GM12878 (cell line): ENCODE results near the gene NUB1. TPM values are rescaled to one million over a fixed set of nuclear protein-coding genes. Genes with fewer than 3 reads are reported as not detected.

Experiments used
- ATAC-seq: fragments of 200-7000 bp; cut with Tn5 transposase; 3 replicates; pipeline ENCODE4 v1.9.1; 2020; ENCODE audit warnings: mild to moderate bottlenecking, moderate library complexity
- BruUV-seq: library from RNA; stranded (reverse); fragments of 400-500 nt; replicated peaks from 2 replicates; lab custom pipeline; 2021; lab: Mats Ljungman, UMichigan
- CTCF ChIA-PET: fragments of 300-600 bp; sonication (Branson Sonifier 250); formaldehyde crosslinking; extraction: SDS; loops from one replicate; lab custom pipeline; 2021; ENCODE audit warnings: inconsistent platforms; lab: Yijun Ruan, JAX
- POLR2A ChIA-PET: fragments of 350-600 bp; formaldehyde crosslinking; extraction: SDS; loops from one replicate; lab custom pipeline; 2021; ENCODE audit warnings: inconsistent platforms; lab: Charles Lee
- RAD21 ChIA-PET: fragments of 300-600 bp; sonication (Branson Sonifier 250); formaldehyde crosslinking; loops from one replicate; lab custom pipeline; 2023; ENCODE audit warnings: antibody characterized with exemption; ENCODE audit not compliant: unreplicated experiment; lab: Charles Lee
- SMC1A ChIA-PET: fragments of 300-600 bp; sonication (Branson Sonifier 250); formaldehyde crosslinking; loops from one replicate; lab custom pipeline; 2023; ENCODE audit not compliant: unreplicated experiment, uncharacterized antibody; lab: Charles Lee
- DNase-seq: peaks from one replicate; pipeline ENCODE4 v3.0.0-alpha.2; 2011; ENCODE audit warnings: low read depth, low spot score
- FAIRE-seq: peaks from 3 replicates; lab custom pipeline; 2011; peaks lifted over from hg19 to GRCh38; lab: Jason Lieb, UNC
- H2AFZ ChIP-seq: 2 replicates; pipeline ENCODE4 v1.6.0; 2011; ENCODE audit warnings: low read depth, low read length, control low read depth; ENCODE audit not compliant: control insufficient read depth
- H3K27ac ChIP-seq: 2 replicates; pipeline ENCODE4 v1.5.1; 2011; ENCODE audit warnings: control low read depth; ENCODE audit not compliant: control insufficient read depth, insufficient read depth
- H3K27me3 ChIP-seq, 2 experiments: replicated peaks in 1 of 2; 2 replicates each; pipeline versions ENCODE4 v1.6.0 to v1.6.1; 2011; ENCODE audit warnings: low read length in 1 of 2; ENCODE audit not compliant: control insufficient read depth in 2 of 2, insufficient read depth in 2 of 2
- H3K36me3 ChIP-seq, 2 experiments: 2 replicates each; pipeline ENCODE4 v1.5.1; 2011; ENCODE audit warnings: low read length in 1 of 2; ENCODE audit not compliant: control insufficient read depth in 2 of 2, insufficient read depth in 2 of 2
- H3K4me1 ChIP-seq: 2 replicates; pipeline ENCODE4 v1.6.1; 2011; ENCODE audit warnings: mild to moderate bottlenecking, low read length, moderate library complexity, mixed read lengths; ENCODE audit not compliant: control insufficient read depth, insufficient read depth
- H3K4me2 ChIP-seq: 2 replicates; pipeline ENCODE4 v1.6.0; 2011; ENCODE audit warnings: control low read depth; ENCODE audit not compliant: control insufficient read depth, insufficient read depth
- H3K4me3 ChIP-seq: fragments of 200-600 bp; sonication (generic); 2 replicates; pipeline ENCODE4 v1.5.1; 2016
- H3K79me2 ChIP-seq: 2 replicates; pipeline ENCODE4 v1.6.0; 2011; ENCODE audit warnings: low read length; ENCODE audit not compliant: control insufficient read depth, insufficient read depth
- H3K9ac ChIP-seq: 2 replicates; pipeline ENCODE4 v1.8.0; 2011; ENCODE audit warnings: low read length, control low read depth, mixed read lengths; ENCODE audit not compliant: control insufficient read depth, insufficient read depth
- H3K9me3 ChIP-seq: replicated peaks from 3 replicates; pipeline ENCODE4 v1.5.1; 2011; ENCODE audit warnings: mild to moderate bottlenecking, low read length; ENCODE audit not compliant: control insufficient read depth, insufficient read depth
- H4K20me1 ChIP-seq: 2 replicates; pipeline ENCODE4 v1.6.0; 2011; ENCODE audit not compliant: control insufficient read depth, insufficient read depth
- ASH2L ChIP-seq: fragments of 300-600, 200-600 bp; sonication (generic); IDR thresholded peaks from 2 replicates; pipeline ENCODE4 v1.6.1; 2017; ENCODE audit warnings: low read depth, mild to moderate bottlenecking, borderline replicate concordance
- CEBPB ChIP-seq, 2 experiments: fragments of 150-350 bp in 1 of 2; IDR thresholded peaks; 2 replicates each; pipeline ENCODE4 v1.6.1; 2012 to 2014; ENCODE audit warnings: low read depth in 2 of 2, low read length in 2 of 2, borderline replicate concordance in 1 of 2, inconsistent platforms in 1 of 2
- CHD4 ChIP-seq: fragments of 200-600 bp; sonication (generic); IDR thresholded peaks from 2 replicates; pipeline ENCODE4 v1.6.1; 2016; ENCODE audit warnings: mild to moderate bottlenecking
- FOS ChIP-seq: IDR thresholded peaks from 3 replicates; pipeline ENCODE4 v1.6.1; 2011; ENCODE audit warnings: borderline replicate concordance; ENCODE audit not compliant: insufficient read length; ENCODE audit errors: extremely low read depth
- FOXM1 ChIP-seq: IDR thresholded peaks from 2 replicates; pipeline ENCODE4 v1.6.1; 2012; ENCODE audit warnings: low read depth, mild to moderate bottlenecking, inconsistent platforms, low read length, moderate library complexity
- KAT2A ChIP-seq: conservative IDR thresholded peaks from 2 replicates; pipeline ENCODE4 v1.6.1; 2011; ENCODE audit warnings: low read depth, low read length; ENCODE audit not compliant: control insufficient read depth
- MEF2B ChIP-seq: fragments of 450-650 bp; IDR thresholded peaks from 2 replicates; pipeline ENCODE4 v1.6.1; 2018; ENCODE audit warnings: mild to moderate bottlenecking, moderate library complexity; ENCODE audit not compliant: partially characterized antibody, poor library complexity, severe bottlenecking
- NFYB ChIP-seq: IDR thresholded peaks from 2 replicates; pipeline ENCODE4 v1.6.1; 2011; ENCODE audit warnings: low read depth, mild to moderate bottlenecking, low read length, improper control_type of control experiment, moderate library complexity; ENCODE audit not compliant: insufficient read depth
- NR2F1 ChIP-seq: fragments of 450-650 bp; conservative IDR thresholded peaks from 2 replicates; pipeline ENCODE4 v1.6.1; 2017; ENCODE audit warnings: mild to moderate bottlenecking
- PAX5 ChIP-seq: IDR thresholded peaks from 2 replicates; pipeline ENCODE4 v1.6.1; 2011; ENCODE audit warnings: low read depth, low read length, borderline replicate concordance
- PML ChIP-seq: IDR thresholded peaks from 2 replicates; pipeline ENCODE4 v1.6.1; 2012; ENCODE audit warnings: low read length, inconsistent platforms
- POLR2A ChIP-seq: IDR thresholded peaks from 2 replicates; pipeline ENCODE4 v1.6.1; 2011; ENCODE audit warnings: low read depth, mild to moderate bottlenecking, low read length
- POU2F2 ChIP-seq: IDR thresholded peaks from 3 replicates; pipeline ENCODE4 v1.6.1; 2011; ENCODE audit warnings: low read depth, mild to moderate bottlenecking, low read length, borderline replicate concordance
- SIX5 ChIP-seq: IDR thresholded peaks from 2 replicates; pipeline ENCODE4 v1.6.1; 2011; ENCODE audit warnings: mild to moderate bottlenecking, low read depth, low read length, moderate library complexity; ENCODE audit not compliant: severe bottlenecking
- SP1 ChIP-seq: IDR thresholded peaks from one replicate; pipeline ENCODE4 v1.6.1; 2011; ENCODE audit warnings: low read depth, low read length
- SRF ChIP-seq, 2 experiments: IDR thresholded peaks; 2 replicates each; pipeline ENCODE4 v1.6.1; 2011; ENCODE audit warnings: low read depth in 2 of 2, low read length in 2 of 2, mild to moderate bottlenecking in 1 of 2, moderate library complexity in 1 of 2
- SUPT20H ChIP-seq: IDR thresholded peaks from 2 replicates; pipeline ENCODE4 v1.6.1; 2011; ENCODE audit warnings: low read depth, mild to moderate bottlenecking, low read length, moderate library complexity, borderline replicate concordance; ENCODE audit not compliant: control insufficient read depth
- TARDBP ChIP-seq: IDR thresholded peaks from 2 replicates; pipeline ENCODE4 v1.6.1; 2016; ENCODE audit warnings: borderline replicate concordance
- WRNIP1 ChIP-seq: IDR thresholded peaks from 2 replicates; pipeline ENCODE4 v1.6.1; 2011; ENCODE audit warnings: low read depth, low read length, improper control_type of control experiment, borderline replicate concordance
- YBX1 ChIP-seq: fragments of 450-650 bp; IDR thresholded peaks from 2 replicates; pipeline ENCODE4 v1.6.1; 2016; ENCODE audit warnings: antibody characterized with exemption
- ZBED1 ChIP-seq: IDR thresholded peaks from 2 replicates; pipeline ENCODE4 v1.6.1; 2016; ENCODE audit warnings: borderline replicate concordance
- ZZZ3 ChIP-seq: IDR thresholded peaks from 2 replicates; pipeline ENCODE4 v1.6.1; 2011; ENCODE audit warnings: low read depth; ENCODE audit not compliant: control insufficient read depth, insufficient read length
- WGBS: methylation state at CpG from one replicate; pipeline ENCODE4 v1.1.6; 2016; ENCODE audit warnings: low lambda C conversion rate; ENCODE audit not compliant: insufficient replicate concordance, insufficient coverage; ENCODE audit errors: missing lambda C conversion rate; 5-methylcytosine and 5-hydroxymethylcytosine counted together
- in situ Hi-C: fragments of 300-500 bp; cut with MboI; formaldehyde crosslinking; loops from 9 replicates; pipeline ENCODE4 v1.14.3; 2018; ENCODE audit warnings: mixed read lengths
- intact Hi-C: fragments of 100-400 bp; cut with micrococcal nuclease; formaldehyde crosslinking; loops from one replicate; pipeline ENCODE4 v1.14.2; 2022; ENCODE audit not compliant: unreplicated experiment
- polyA plus RNA-seq, 11 experiments: library from polyadenylated mRNA; depleted of rRNA in 4 of 11; unstranded in 6 of 11; stranded (reverse) in 5 of 11; fragments of >200 nt; fragmentation: Nextera tagmentation in 4 of 11; fragmentation: Illumina TruSeq in 1 of 11; extraction: Ambion mirVana in 4 of 11; extraction: Trizol in 1 of 11; gene quantifications; 1 replicate in 1 of 11; 2 replicates in 10 of 11; pipeline versions ENCODE4 v1.2.1 to v1.2.3, GENCODE V29; 2011 to 2016; ENCODE audit warnings: inconsistent platforms in 2 of 11, missing spikeins in 2 of 11, low read depth in 1 of 11
- total RNA-seq, 4 experiments: library from RNA; depleted of rRNA in 3 of 4; stranded (reverse); fragments of >200 nt in 3 of 4; fragmentation: Illumina TruSeq in 1 of 4; extraction: Trizol in 1 of 4; gene quantifications; 2 replicates each; pipeline versions ENCODE4 v1.2.1 to v1.2.3, GENCODE V29; 2013 to 2021
- TF ChIP-seq, protein P1 (sequence below): IDR thresholded peaks from 2 replicates; pipeline ENCODE4 v1.6.1; 2012; ENCODE audit warnings: low read length, inconsistent platforms
- TF ChIP-seq, protein P2 (sequence below): fragments of 450-650 bp; IDR thresholded peaks from 2 replicates; pipeline ENCODE4 v1.6.1; 2018; ENCODE audit warnings: borderline replicate concordance, mild to moderate bottlenecking; ENCODE audit not compliant: partially characterized antibody

The NUB1 gene
- total and polyA plus RNA-seq, 10 of the 15 experiments (the other 5 are each of a cell fraction or from before 2014, with no cell fraction given): 24.1 to 102 (median 49.0) TPM

DNA sequence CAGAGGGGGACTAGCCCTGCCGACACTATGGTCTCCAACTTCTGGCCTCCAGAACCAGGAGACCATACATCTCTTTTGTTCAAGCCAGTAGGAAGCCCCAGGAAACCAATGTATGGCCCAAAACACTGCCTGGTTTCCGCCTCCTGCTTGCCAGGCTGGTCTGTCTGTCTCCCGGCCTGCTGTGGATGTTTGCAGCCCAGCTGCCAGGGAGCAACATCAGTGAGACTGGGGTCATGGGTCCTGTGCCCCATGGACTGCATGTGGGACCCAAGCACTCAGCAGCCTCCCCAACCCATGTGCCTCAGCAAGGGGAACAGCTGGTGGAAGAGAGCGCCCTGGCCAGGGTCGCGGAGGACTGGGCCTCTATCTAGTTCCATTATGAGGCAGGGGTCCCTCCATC lies 33.4 kb upstream of the NUB1 start:
- no peaks in the 10 kb centered on the region for H4K20me1 ChIP-seq

DNA sequence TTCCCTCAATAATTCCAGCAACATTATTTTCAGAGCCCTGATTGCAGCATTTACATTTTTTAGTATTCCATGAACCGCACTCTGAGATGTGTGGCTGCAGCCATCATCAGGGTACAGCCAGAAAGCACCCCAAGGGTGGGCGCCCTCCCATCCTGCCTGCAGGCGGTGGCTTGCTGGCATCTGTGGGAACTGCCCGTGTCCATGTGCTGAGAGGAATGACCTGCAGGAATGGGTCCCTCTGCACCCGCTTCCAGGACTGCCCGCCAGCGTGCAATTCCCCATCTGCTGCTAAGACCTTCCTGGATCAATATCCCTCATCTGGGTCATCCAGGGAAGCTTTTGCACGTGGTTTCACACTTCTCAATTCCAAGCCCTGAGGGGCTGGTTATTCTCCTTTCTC lies 32.8 kb upstream of the NUB1 start:
- DNase-seq: no peak
- peaks cover 0 to under 1% of the 10 kb centered on the region in 2 experiments; a peak in 2 of 4 replicates for H3K27me3 ChIP-seq
- no peak overlapping the region for H3K9ac ChIP-seq
- SMC1A ChIA-PET: interaction anchor here (3.5 kb wide), 1 partner anchor 44 kb away, joined by 21 read pairs; no protein-coding TSS in a partner anchor
- H3K27ac ChIP-seq: no peak overlapping the region
- H3K9me3 ChIP-seq: peaks cover 2% of the 10 kb centered on the region; the same call in 2 of the 3 replicates
- H3K36me3 ChIP-seq: no peaks in the 10 kb centered on the region
- no peak overlapping the region for H3K4me2 ChIP-seq
- FAIRE-seq: no peak
- peaks cover under 1% of the 10 kb centered on the region for H3K4me1 ChIP-seq
- intact Hi-C loops: no loop called here
- 67% methylated on average over 8 of the region's 8 CpGs for WGBS
- no peak for ATAC-seq
- no peaks in the 10 kb centered on the region for H4K20me1 ChIP-seq
- RAD21 ChIA-PET: no interaction called here
- in situ Hi-C loops: no loop called here
- BruUV-seq: no TSS peak
- H3K4me3 ChIP-seq: no peak overlapping the region
- POLR2A ChIA-PET: no interaction called here
- CTCF ChIA-PET: interaction anchor here (2.2 to 4.1 kb wide), 2 partner anchors 43 to 60 kb away, joined by 6 to 46 read pairs; no protein-coding TSS in a partner anchor
- H3K79me2 ChIP-seq: no peaks in the 10 kb centered on the region
- H2AFZ ChIP-seq: no peak overlapping the region
- no peak for TF ChIP-seq SUPT20H
- TF ChIP-seq, protein P1, sequence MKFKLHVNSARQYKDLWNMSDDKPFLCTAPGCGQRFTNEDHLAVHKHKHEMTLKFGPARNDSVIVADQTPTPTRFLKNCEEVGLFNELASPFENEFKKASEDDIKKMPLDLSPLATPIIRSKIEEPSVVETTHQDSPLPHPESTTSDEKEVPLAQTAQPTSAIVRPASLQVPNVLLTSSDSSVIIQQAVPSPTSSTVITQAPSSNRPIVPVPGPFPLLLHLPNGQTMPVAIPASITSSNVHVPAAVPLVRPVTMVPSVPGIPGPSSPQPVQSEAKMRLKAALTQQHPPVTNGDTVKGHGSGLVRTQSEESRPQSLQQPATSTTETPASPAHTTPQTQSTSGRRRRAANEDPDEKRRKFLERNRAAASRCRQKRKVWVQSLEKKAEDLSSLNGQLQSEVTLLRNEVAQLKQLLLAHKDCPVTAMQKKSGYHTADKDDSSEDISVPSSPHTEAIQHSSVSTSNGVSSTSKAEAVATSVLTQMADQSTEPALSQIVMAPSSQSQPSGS: no peak
- TF ChIP-seq TARDBP: no peak
- no peak for TF ChIP-seq SRF (IDR thresholded peaks at IDR 0.05; ENCODE audit: low read depth in 2 of 2, low read length in 2 of 2)
- TF ChIP-seq POLR2A: no peak
- no peak for TF ChIP-seq SP1
- no peak for TF ChIP-seq WRNIP1
- TF ChIP-seq, protein P2, sequence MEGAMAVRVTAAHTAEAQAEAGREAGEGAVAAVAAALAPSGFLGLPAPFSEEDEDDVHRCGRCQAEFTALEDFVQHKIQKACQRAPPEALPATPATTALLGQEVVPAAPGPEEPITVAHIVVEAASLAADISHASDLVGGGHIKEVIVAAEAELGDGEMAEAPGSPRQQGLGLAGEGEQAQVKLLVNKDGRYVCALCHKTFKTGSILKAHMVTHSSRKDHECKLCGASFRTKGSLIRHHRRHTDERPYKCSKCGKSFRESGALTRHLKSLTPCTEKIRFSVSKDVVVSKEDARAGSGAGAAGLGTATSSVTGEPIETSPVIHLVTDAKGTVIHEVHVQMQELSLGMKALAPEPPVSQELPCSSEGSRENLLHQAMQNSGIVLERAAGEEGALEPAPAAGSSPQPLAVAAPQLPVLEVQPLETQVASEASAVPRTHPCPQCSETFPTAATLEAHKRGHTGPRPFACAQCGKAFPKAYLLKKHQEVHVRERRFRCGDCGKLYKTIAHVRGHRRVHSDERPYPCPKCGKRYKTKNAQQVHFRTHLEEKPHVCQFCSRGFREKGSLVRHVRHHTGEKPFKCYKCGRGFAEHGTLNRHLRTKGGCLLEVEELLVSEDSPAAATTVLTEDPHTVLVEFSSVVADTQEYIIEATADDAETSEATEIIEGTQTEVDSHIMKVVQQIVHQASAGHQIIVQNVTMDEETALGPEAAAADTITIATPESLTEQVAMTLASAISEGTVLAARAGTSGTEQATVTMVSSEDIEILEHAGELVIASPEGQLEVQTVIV: no peak
- no peak for TF ChIP-seq PAX5

More for the DNA sequence above, 33.4 kb upstream of the NUB1 start:
- Histone ChIP-seq H3K9me3 (peaks cover 2% of the 10 kb centered on the region; the same call in 2 of the 3 replicates), H2AFZ (no peak overlapping the region), H3K4me3 (no peak overlapping the region), H3K4me2 (no peak overlapping the region), H3K36me3 (no peaks in the 10 kb centered on the region), H3K27ac (no peak overlapping the region), H3K4me1 (peaks cover 3% of the 10 kb centered on the region), H3K79me2 (no peaks in the 10 kb centered on the region), H3K27me3 (peaks cover 0 to 3% of the 10 kb centered on the region in 2 experiments; a peak in 2 of 4 replicates), H3K9ac (no peak overlapping the region)
- ChIA-PET SMC1A (no interaction called here), POLR2A (no interaction called here), CTCF (interaction anchor here (0.6 to 4.1 kb wide), 2 partner anchors 44 to 396 kb away, joined by 3 to 46 read pairs; no protein-coding TSS in a partner anchor), RAD21 (no interaction called here)
- DNase-seq: no peak
- intact Hi-C loops (no loop called here), in situ Hi-C loops (no loop called here)
- WGBS: 46% methylated on average over 6 of the region's 6 CpGs
- no peak for ATAC-seq
- FAIRE-seq: no peak
- no TSS peak for BruUV-seq
- TF ChIP-seq FOXM1: no peak
- no peak for TF ChIP-seq NR2F1
- no peak for TF ChIP-seq YBX1
- TF ChIP-seq MEF2B: no peak
- no peak for TF ChIP-seq ZBED1
- no peak for TF ChIP-seq NFYB
- no peak for TF ChIP-seq SIX5
- no peak for TF ChIP-seq FOS
- TF ChIP-seq CEBPB (IDR thresholded peaks at IDR 0.05; ENCODE audit: borderline replicate concordance in 1 of 2, low read depth in 2 of 2, low read length in 2 of 2): no peak
- TF ChIP-seq ASH2L: no peak
- TF ChIP-seq ZZZ3: no peak
- no peak for TF ChIP-seq POU2F2
- no peak for TF ChIP-seq CHD4
- no peak for TF ChIP-seq KAT2A
- TF ChIP-seq PML: no peak
